GM19455 (cell line): ENCODE data around the gene CCT5.
A peak's percentile ranks its signal among the peaks of the same experiment; 100 is the strongest.

ENCODE experiments used
- ATAC-seq: cut with Tn5 transposase; IDR thresholded peaks from one replicate; pipeline ENCODE4 v1.9.1; 2021; ENCODE audit not compliant: unreplicated experiment

Gene CCT5

GRCh38 chr5:10297646-10298204, 47.6 kb downstream of the CCT5 start:
- no peak for ATAC-seq

- no peak for ATAC-seq
These were observed 50.2 kb downstream of the CCT5 start for GRCh38 chr5:10300246-10300645.

GRCh38 chr5:10301266-10301665, 51.2 kb downstream of the CCT5 start:
- no peak for ATAC-seq

GRCh38 chr5:10301842-10302610, 51.9 kb downstream of the CCT5 start:
- no peak for ATAC-seq

GRCh38 chr5:10303201-10303600, 53.1 kb downstream of the CCT5 start:
- ATAC-seq, result no peak

GRCh38 chr5:10303699-10304170, 53.7 kb downstream of the CCT5 start:
- ATAC-seq, result no peak

GRCh38 chr5:10304932-10305331, 54.9 kb downstream of the CCT5 start:
- ATAC-seq, result no peak

GRCh38 chr5:10306114-10306513, 56.0 kb downstream of the CCT5 start:
- ATAC-seq, result no peak

- no peak for ATAC-seq
These were observed 56.7 kb downstream of the CCT5 start for GRCh38 chr5:10306806-10307205.

GRCh38 chr5:10307206-10308148, 57.4 kb downstream of the CCT5 start, which contains the start of gene CMBL:
Gene CMBL, minus strand, starts transcription at chr5:10307902. Its CDS starts 17,140 bp downstream, at chr5:10290762.
- ATAC-seq, result peak; percentile 73

GRCh38 chr5:10308844-10309243, 58.8 kb downstream of the CCT5 start:
- ATAC-seq, result no peak

GRCh38 chr5:10310066-10310779, 60.1 kb downstream of the CCT5 start:
- ATAC-seq, result no peak

GRCh38 chr5:10310835-10311570, 60.9 kb downstream of the CCT5 start:
- ATAC-seq, result peak; percentile 60

GRCh38 chr5:10311595-10312425, 61.7 kb downstream of the CCT5 start:
- no peak for ATAC-seq

GRCh38 chr5:10315201-10315600, 65.1 kb downstream of the CCT5 start:
- no peak for ATAC-seq
